ENCODE results near the gene GNAS. TPM values are rescaled to one million over a fixed set of nuclear protein-coding genes. Genes with fewer than 3 reads are reported as not detected.
A peak's percentile ranks its signal among the peaks of the same experiment; 100 is the strongest.

GNAS gene
- total and polyA plus RNA-seq, 12 donors, result 1,348 to 5,181 (median 1,783) TPM

DNA sequence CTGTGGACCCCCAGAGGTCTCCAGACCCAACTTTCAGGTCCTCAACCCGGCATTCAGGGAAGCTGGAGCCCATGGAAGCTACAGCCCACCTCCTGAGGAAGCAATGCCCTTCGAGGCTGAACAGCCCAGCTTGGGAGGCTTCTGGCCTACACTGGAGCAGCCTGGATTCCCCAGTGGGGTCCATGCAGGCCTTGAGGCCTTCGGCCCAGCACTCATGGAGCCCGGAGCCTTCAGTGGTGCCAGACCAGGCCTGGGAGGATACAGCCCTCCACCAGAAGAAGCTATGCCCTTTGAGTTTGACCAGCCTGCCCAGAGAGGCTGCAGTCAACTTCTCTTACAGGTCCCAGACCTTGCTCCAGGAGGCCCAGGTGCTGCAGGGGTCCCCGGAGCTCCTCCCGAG, 950 bp downstream of the GNAS start:
- no peaks in the 10 kb centered on the region for H3K9me3 ChIP-seq
- no peak overlapping the region for H3K27ac ChIP-seq
- H3K4me1 ChIP-seq, result peaks cover 0 to 35% (median 19%) of the 10 kb centered on the region in 9 donors
- ATAC-seq (no peak), DNase-seq (no peak)
- no peaks in the 10 kb centered on the region for H3K36me3 ChIP-seq
- TF ChIP-seq, protein P1, sequence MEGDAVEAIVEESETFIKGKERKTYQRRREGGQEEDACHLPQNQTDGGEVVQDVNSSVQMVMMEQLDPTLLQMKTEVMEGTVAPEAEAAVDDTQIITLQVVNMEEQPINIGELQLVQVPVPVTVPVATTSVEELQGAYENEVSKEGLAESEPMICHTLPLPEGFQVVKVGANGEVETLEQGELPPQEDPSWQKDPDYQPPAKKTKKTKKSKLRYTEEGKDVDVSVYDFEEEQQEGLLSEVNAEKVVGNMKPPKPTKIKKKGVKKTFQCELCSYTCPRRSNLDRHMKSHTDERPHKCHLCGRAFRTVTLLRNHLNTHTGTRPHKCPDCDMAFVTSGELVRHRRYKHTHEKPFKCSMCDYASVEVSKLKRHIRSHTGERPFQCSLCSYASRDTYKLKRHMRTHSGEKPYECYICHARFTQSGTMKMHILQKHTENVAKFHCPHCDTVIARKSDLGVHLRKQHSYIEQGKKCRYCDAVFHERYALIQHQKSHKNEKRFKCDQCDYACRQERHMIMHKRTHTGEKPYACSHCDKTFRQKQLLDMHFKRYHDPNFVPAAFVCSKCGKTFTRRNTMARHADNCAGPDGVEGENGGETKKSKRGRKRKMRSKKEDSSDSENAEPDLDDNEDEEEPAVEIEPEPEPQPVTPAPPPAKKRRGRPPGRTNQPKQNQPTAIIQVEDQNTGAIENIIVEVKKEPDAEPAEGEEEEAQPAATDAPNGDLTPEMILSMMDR (IDR thresholded peaks at IDR 0.05), result no peak
- WGBS, 2 donors, result 82 to 83% methylated on average over 6 of the region's 6 CpGs
- H3K27me3 ChIP-seq, result peaks cover 4 to 96% (median 82%) of the 10 kb centered on the region in 7 donors
- intact Hi-C loops (cut with DNase I), result loop anchor here in 4 of 10 donors (5.0 to 10.0 kb wide), 5 partner anchors 199 to 619 kb away; partner anchors contain the start of gene STX16 (in 2 of the 4)
- H3K4me3 ChIP-seq, result no peak overlapping the region

DNA sequence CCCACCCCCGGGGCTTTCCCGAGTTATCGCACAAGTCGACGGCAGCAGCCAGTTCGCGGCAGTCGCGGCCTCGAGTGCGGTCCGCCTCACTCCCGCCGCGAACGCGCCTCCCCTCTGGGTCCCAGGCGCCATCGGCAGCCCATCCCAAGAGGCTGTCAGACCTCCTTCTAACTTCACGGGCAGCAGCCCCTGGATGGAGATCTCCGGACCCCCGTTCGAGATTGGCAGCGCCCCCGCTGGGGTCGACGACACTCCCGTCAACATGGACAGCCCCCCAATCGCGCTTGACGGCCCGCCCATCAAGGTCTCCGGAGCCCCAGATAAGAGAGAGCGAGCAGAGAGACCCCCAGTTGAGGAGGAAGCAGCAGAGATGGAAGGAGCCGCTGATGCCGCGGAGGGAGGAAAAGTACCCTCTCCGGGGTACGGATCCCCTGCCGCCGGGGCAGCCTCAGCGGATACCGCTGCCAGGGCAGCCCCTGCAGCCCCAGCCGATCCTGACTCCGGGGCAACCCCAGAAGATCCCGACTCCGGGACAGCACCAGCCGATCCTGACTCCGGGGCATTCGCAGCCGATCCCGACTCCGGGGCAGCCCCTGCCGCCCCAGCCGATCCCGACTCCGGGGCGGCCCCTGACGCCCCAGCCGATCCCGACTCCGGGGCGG, 1.6 kb downstream of the GNAS start:
- intact Hi-C loops (cut with DNase I), result loop anchor here in 4 of 10 donors (5.0 to 10.0 kb wide), 5 partner anchors 199 to 619 kb away; partner anchors contain the start of gene STX16 (in 2 of the 4)
- no peak overlapping the region for H3K27ac ChIP-seq
- peaks cover 4 to 96% (median 82%) of the 10 kb centered on the region in 7 donors for H3K27me3 ChIP-seq
- ATAC-seq (no peak), DNase-seq (no peak)
- peak overlapping the region in 9 of 10 donors; percentile 12 to 47 (median 28) for H3K4me3 ChIP-seq
- no peaks in the 10 kb centered on the region for H3K36me3 ChIP-seq
- 47 to 51% methylated on average over 55 to 63 of the region's 63 CpGs for WGBS, 2 donors
- H3K4me1 ChIP-seq, result peaks cover 0 to 35% (median 19%) of the 10 kb centered on the region in 9 donors
- TF ChIP-seq, protein P1 (IDR thresholded peaks at IDR 0.05), result no peak
- no peaks in the 10 kb centered on the region for H3K9me3 ChIP-seq

DNA sequence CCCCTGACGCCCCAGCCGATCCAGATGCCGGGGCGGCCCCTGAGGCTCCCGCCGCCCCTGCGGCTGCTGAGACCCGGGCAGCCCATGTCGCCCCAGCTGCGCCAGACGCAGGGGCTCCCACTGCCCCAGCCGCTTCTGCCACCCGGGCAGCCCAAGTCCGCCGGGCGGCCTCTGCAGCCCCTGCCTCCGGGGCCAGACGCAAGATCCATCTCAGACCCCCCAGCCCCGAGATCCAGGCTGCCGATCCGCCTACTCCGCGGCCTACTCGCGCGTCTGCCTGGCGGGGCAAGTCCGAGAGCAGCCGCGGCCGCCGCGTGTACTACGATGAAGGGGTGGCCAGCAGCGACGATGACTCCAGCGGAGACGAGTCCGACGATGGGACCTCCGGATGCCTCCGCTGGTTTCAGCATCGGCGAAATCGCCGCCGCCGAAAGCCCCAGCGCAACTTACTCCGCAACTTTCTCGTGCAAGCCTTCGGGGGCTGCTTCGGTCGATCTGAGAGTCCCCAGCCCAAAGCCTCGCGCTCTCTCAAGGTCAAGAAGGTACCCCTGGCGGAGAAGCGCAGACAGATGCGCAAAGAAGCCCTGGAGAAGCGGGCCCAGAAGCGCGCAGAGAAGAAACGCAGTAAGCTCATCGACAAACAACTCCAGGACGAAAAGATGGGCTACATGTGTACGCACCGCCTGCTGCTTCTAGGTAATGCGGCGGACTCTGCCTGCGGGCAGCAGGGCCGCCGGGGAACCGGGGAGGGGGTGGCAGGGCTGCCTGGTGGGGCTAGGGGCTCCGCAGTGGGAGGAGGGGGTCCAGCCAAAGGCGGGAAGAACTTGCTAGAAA, 2.3 kb downstream of the GNAS start:
- TF ChIP-seq, protein P1 (IDR thresholded peaks at IDR 0.05), result no peak
- WGBS, 2 donors, result 45 to 49% methylated on average over 75 of the region's 75 CpGs
- H3K27me3 ChIP-seq, result peaks cover 4 to 98% (median 85%) of the 10 kb centered on the region in 7 donors
- H3K9me3 ChIP-seq, result no peaks in the 10 kb centered on the region
- no peak overlapping the region for H3K27ac ChIP-seq
- DNase-seq (no peak), ATAC-seq (no peak)
- H3K4me3 ChIP-seq, result peak overlapping the region in 9 of 10 donors; percentile 12 to 47 (median 28)
- intact Hi-C loops (cut with DNase I), result loop anchor here in 4 of 10 donors (5.0 to 10.0 kb wide), 5 partner anchors 200 to 620 kb away; partner anchors contain the start of gene STX16 (in 2 of the 4)
- H3K4me1 ChIP-seq, result peaks cover 0 to 35% (median 19%) of the 10 kb centered on the region in 9 donors
- no peaks in the 10 kb centered on the region for H3K36me3 ChIP-seq

Data from heart right ventricle (tissue), 16 donors.